Keratinocyte (primary cell): ENCODE measurements around the gene ZNF74.

Experiments used
- CTCF ChIP-seq, 3 experiments: IDR thresholded peaks in 1 of 3; conservative IDR thresholded peaks in 1 of 3; optimal IDR thresholded peaks in 1 of 3; 2 replicates in 2 of 3; 3 replicates in 1 of 3; pipeline versions ENCODE3 to v1.5.1; 2011; ENCODE audit warnings: low read length in 3 of 3, mild to moderate bottlenecking in 3 of 3, moderate library complexity in 2 of 3, control low read depth in 1 of 3, inconsistent platforms in 1 of 3; ENCODE audit not compliant: insufficient read depth in 2 of 3; ENCODE audit errors: extremely low read depth in 1 of 3
- EZH2 ChIP-seq: IDR thresholded peaks from one replicate; pipeline ENCODE4 v1.6.1; 2012; ENCODE audit warnings: inconsistent platforms, mild to moderate bottlenecking, low read length, moderate library complexity

GRCh38 chr22:20399866-20400605, 6.1 kb downstream of the ZNF74 start:
- TF ChIP-seq CTCF (optimal IDR thresholded peaks at IDR 0.05 in 1 of 3, IDR thresholded peaks at IDR 0.05 in 1 of 3, conservative IDR thresholded peaks at IDR 0.05 in 1 of 3; ENCODE audit: extremely low read depth in 1 of 3, insufficient read depth in 2 of 3, low read length in 3 of 3) (no peak), EZH2 (no peak)
